ENCODE data around the gene PPIG.

DNA sequence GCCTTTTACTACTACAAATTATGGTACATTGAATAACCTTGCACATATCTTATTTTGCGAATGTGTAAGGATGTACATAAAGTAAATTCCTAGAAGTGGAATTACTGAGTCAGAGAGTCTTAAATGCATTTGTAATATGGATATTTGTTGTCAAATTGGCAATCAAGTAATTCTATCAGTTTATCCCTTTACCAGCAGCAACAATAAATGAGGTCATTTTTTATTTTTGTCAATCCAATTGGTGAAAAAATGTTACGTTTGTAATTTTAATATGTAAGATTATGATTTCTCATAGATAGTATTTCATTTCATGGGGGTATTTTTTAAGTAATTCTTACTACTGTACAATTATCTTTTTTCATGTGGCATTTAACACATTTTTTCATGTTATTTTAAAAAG is 14.8 kb downstream of the PPIG start:
- no peak for TF ChIP-seq EZH2 (IDR thresholded peaks at IDR 0.05; ENCODE audit: borderline replicate concordance, low read length)
- TF ChIP-seq, protein P1, sequence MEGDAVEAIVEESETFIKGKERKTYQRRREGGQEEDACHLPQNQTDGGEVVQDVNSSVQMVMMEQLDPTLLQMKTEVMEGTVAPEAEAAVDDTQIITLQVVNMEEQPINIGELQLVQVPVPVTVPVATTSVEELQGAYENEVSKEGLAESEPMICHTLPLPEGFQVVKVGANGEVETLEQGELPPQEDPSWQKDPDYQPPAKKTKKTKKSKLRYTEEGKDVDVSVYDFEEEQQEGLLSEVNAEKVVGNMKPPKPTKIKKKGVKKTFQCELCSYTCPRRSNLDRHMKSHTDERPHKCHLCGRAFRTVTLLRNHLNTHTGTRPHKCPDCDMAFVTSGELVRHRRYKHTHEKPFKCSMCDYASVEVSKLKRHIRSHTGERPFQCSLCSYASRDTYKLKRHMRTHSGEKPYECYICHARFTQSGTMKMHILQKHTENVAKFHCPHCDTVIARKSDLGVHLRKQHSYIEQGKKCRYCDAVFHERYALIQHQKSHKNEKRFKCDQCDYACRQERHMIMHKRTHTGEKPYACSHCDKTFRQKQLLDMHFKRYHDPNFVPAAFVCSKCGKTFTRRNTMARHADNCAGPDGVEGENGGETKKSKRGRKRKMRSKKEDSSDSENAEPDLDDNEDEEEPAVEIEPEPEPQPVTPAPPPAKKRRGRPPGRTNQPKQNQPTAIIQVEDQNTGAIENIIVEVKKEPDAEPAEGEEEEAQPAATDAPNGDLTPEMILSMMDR (conservative IDR thresholded peaks at IDR 0.05 in 1 of 2, IDR thresholded peaks at IDR 0.05 in 1 of 2; ENCODE audit: extremely low read depth in 1 of 2, insufficient read depth in 1 of 2, low read depth in 1 of 2, low read length in 2 of 2), result no peak

Measured in mammary epithelial cell (primary cell).